HL-60 (cell line): Measurements from ENCODE around the gene SSC5D.

Experiments used
- CTCF ChIP-seq: IDR thresholded peaks from one replicate; pipeline ENCODE4 v1.5.1; 2011; ENCODE audit warnings: low read length, control low read depth, inconsistent platforms; ENCODE audit not compliant: insufficient read depth
- GABPA ChIP-seq: IDR thresholded peaks from 2 replicates; pipeline ENCODE4 v1.6.1; 2012; ENCODE audit warnings: low read depth
- POLR2AphosphoS5 ChIP-seq: IDR thresholded peaks from 2 replicates; pipeline ENCODE4 v1.6.1; 2012; ENCODE audit warnings: low read depth
- SPI1 ChIP-seq: IDR thresholded peaks from 2 replicates; pipeline ENCODE4 v1.6.1; 2012; ENCODE audit warnings: low read depth, mild to moderate bottlenecking, borderline replicate concordance

DNA sequence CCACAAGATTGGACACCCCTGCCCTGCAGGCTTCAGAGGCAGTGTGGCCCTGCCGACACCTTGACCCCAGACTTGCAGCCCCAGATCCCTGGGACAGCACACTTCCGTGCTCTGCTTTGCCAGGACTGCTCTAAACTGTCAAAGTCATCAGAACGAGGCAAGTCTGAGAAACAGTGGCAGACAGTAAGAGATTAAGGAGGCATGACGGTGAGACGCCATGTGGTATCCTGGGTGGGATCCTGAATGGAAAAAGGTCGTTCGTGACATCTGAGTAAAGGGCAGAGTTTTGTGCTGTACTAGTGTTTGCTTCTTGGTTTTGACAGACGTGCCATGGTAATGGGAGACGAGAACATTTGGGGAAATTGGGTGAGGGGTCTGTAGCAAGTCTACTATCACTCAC, 78.6 kb downstream of the SSC5D start:
- TF ChIP-seq CTCF = no peak
- TF ChIP-seq SPI1 = no peak
- no peak for TF ChIP-seq POLR2AphosphoS5
- TF ChIP-seq GABPA = no peak
